Testis (tissue), 3 donors: ENCODE results near the gene GGA1. TPM values are rescaled to one million over a fixed set of nuclear protein-coding genes. Genes with fewer than 3 reads are reported as not detected.
A peak's percentile ranks its signal among the peaks of the same experiment; 100 is the strongest.

Experiments used
- DNase-seq: peaks from one replicate; pipeline ENCODE4 v3.0.0-alpha.2; 2019
- H3K27ac ChIP-seq, 2 donors: fragments of 200-600 bp; sonication (generic); one replicate each; pipeline ENCODE4 v1.5.1; 2019
- H3K27me3 ChIP-seq: fragments of 200-600 bp; sonication (generic); one replicate; pipeline ENCODE4 v1.5.1; 2019
- H3K36me3 ChIP-seq: fragments of 200-600 bp; sonication (generic); one replicate; pipeline ENCODE4 v1.5.1; 2017; ENCODE audit warnings: low read depth; ENCODE audit errors: missing control alignments
- H3K4me1 ChIP-seq: fragments of 200-600 bp; sonication (generic); one replicate; pipeline ENCODE4 v1.5.1; 2019
- H3K4me3 ChIP-seq, 2 donors: fragments of 200-600 bp; sonication (generic); one replicate each; pipeline ENCODE4 v1.5.1; 2017 to 2019
- H3K9me3 ChIP-seq: fragments of 200-600 bp; sonication (generic); one replicate; pipeline ENCODE4 v1.5.1; 2017
- POLR2A ChIP-seq: fragments of 450-650 bp; IDR thresholded peaks from one replicate; pipeline ENCODE4 v1.6.1; 2017; ENCODE audit warnings: antibody characterized with exemption, mild to moderate bottlenecking, moderate library complexity
- WGBS, 2 donors: methylation state at CpG; one replicate each; pipeline ENCODE4 v1.1.5; 2018; 5-methylcytosine and 5-hydroxymethylcytosine counted together
- intact Hi-C: fragments of 100-400 bp; cut with DNase I; formaldehyde crosslinking; loops from one replicate; pipeline ENCODE4 v1.15.1; 2023; ENCODE audit warnings: low total_unique reads
- polyA plus RNA-seq: library from polyadenylated mRNA; stranded (reverse); fragments of 350-450 nt; fragmentation: Illumina TruSeq; extraction: RNeasy Lipid Tissue Mini Kit (QIAGEN cat#74804); gene quantifications from one replicate; pipeline ENCODE4 v1.2.3, GENCODE V29; 2014; ENCODE audit warnings: low read depth, low replicate concordance; ENCODE audit not compliant: insufficient read depth
- total RNA-seq, 2 donors: library from RNA; depleted of rRNA; stranded (reverse); fragments of >200 nt; gene quantifications; one replicate each; pipeline ENCODE4 v1.2.3, GENCODE V29; 2016
- TF ChIP-seq, protein P1 (sequence below), 3 experiments: fragments of 450-650 bp in 2 of 3; fragments of 200-600 bp in 1 of 3; sonication (generic) in 1 of 3; IDR thresholded peaks; one replicate each; pipeline ENCODE4 v1.5.1; 2016 to 2019; ENCODE audit warnings: antibody characterized with exemption in 3 of 3, mild to moderate bottlenecking in 2 of 3, moderate library complexity in 1 of 3

Gene GGA1
- total and polyA plus RNA-seq, 3 donors from 2014 or later = 274 to 359 (median 354) TPM

DNA sequence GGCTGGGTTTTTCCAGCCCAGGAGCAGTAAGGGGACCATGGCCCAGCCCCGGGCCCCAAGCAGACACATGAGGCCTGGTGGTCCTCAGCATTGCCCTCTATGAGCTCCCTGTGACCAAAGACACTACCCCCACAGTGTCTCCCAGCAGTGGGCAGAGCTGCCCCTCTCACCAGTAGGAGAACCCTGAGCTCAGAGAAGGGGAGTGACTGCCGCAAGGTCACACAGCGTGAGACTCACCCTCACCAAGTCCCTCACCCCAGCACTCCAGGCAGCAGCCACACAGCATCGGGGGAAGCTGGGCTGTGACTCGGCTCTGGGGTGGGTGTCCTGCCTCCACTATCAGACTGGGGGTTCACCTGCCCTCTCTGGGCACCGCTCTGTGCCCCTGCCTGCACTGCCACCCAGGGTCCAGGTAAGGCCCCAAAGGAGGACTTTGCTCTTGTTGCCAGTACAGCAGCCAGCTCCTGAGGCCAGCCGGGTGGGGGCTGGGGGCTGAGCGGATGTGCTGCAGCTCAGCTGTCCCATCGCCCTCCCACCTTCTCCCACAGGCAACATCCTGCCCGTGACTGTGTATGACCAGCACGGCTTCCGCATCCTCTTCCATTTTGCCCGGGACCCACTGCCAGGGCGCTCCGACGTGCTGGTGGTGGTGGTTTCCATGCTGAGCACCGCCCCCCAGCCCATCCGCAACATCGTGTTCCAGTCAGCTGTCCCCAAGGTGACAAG lies 23.0 kb downstream of the GGA1 start:
- Histone ChIP-seq H3K4me3 (no peak overlapping the region), H3K27me3 (no peaks in the 10 kb centered on the region), H3K9me3 (no peaks in the 10 kb centered on the region), H3K27ac (no peak overlapping the region), H3K4me1 (peaks cover 34% of the 10 kb centered on the region), H3K36me3 (no peaks in the 10 kb centered on the region)
- DNase-seq = no peak
- intact Hi-C loops = no loop called here
- 86 to 92% methylated on average over 7 to 17 of the region's 19 CpGs for WGBS, 2 donors
- TF ChIP-seq, protein P1, sequence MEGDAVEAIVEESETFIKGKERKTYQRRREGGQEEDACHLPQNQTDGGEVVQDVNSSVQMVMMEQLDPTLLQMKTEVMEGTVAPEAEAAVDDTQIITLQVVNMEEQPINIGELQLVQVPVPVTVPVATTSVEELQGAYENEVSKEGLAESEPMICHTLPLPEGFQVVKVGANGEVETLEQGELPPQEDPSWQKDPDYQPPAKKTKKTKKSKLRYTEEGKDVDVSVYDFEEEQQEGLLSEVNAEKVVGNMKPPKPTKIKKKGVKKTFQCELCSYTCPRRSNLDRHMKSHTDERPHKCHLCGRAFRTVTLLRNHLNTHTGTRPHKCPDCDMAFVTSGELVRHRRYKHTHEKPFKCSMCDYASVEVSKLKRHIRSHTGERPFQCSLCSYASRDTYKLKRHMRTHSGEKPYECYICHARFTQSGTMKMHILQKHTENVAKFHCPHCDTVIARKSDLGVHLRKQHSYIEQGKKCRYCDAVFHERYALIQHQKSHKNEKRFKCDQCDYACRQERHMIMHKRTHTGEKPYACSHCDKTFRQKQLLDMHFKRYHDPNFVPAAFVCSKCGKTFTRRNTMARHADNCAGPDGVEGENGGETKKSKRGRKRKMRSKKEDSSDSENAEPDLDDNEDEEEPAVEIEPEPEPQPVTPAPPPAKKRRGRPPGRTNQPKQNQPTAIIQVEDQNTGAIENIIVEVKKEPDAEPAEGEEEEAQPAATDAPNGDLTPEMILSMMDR (IDR thresholded peaks at IDR 0.05) = no peak
- TF ChIP-seq POLR2A = no peak

GRCh38 chr22:37632174-37633088 lies 23.8 kb downstream of the GGA1 start:
- no peaks in the 10 kb centered on the region for H3K27me3 ChIP-seq
- WGBS, 2 donors = 69 to 78% methylated on average over 5 to 14 of the region's 14 CpGs

GRCh38 chr22:37633089-37633624 lies 24.5 kb downstream of the GGA1 start:
- Histone ChIP-seq H3K27ac (peak overlapping the region; percentile 16 to 82), H3K4me1 (peaks cover 31% of the 10 kb centered on the region), H3K36me3 (no peaks in the 10 kb centered on the region), H3K27me3 (no peaks in the 10 kb centered on the region), H3K4me3 (no peak overlapping the region), H3K9me3 (no peaks in the 10 kb centered on the region)
- TF ChIP-seq, protein P1 (IDR thresholded peaks at IDR 0.05) = no peak
- no peak for TF ChIP-seq POLR2A
- DNase-seq = no peak
- WGBS, 2 donors = 34 to 47% methylated on average over 6 to 11 of the region's 11 CpGs
- intact Hi-C loops = no loop called here

More at GRCh38 chr22:37632174-37633088, 23.8 kb downstream of the GGA1 start:
- no peak overlapping the region for H3K4me3 ChIP-seq
- H3K4me1 ChIP-seq = peaks cover 31% of the 10 kb centered on the region
- no peak for DNase-seq
- intact Hi-C loops = no loop called here
- TF ChIP-seq POLR2A = no peak
- TF ChIP-seq, protein P1 (IDR thresholded peaks at IDR 0.05) = no peak
- H3K27ac ChIP-seq = peak overlapping the region; percentile 16 to 82
- H3K9me3 ChIP-seq = no peaks in the 10 kb centered on the region
- no peaks in the 10 kb centered on the region for H3K36me3 ChIP-seq

- Histone ChIP-seq H3K4me1 (peaks cover 36% of the 10 kb centered on the region), H3K27ac (peak overlapping the region; percentile 16 to 82), H3K36me3 (no peaks in the 10 kb centered on the region), H3K9me3 (no peaks in the 10 kb centered on the region), H3K27me3 (no peaks in the 10 kb centered on the region), H3K4me3 (no peak overlapping the region)
- intact Hi-C loops = no loop called here
- DNase-seq = peak; percentile 91
- 7 to 21% methylated on average over 3 to 23 of the region's 24 CpGs for WGBS, 2 donors
- TF ChIP-seq, protein P1 (IDR thresholded peaks at IDR 0.05) = peak in 2 of 3 experiments; percentile 15 to 17
- no peak for TF ChIP-seq POLR2A
Observed at GRCh38 chr22:37633625-37634416, 25.2 kb downstream of the GGA1 start.
